ENCODE measurements around the gene KCNJ6. TPM values are rescaled to one million over a fixed set of nuclear protein-coding genes. Genes with fewer than 3 reads are reported as not detected.
A peak's percentile ranks its signal among the peaks of the same experiment; 100 is the strongest.

KCNJ6 gene
- total and polyA plus RNA-seq, 4 donors, result 0.01 TPM; not detected in 3

DNA sequence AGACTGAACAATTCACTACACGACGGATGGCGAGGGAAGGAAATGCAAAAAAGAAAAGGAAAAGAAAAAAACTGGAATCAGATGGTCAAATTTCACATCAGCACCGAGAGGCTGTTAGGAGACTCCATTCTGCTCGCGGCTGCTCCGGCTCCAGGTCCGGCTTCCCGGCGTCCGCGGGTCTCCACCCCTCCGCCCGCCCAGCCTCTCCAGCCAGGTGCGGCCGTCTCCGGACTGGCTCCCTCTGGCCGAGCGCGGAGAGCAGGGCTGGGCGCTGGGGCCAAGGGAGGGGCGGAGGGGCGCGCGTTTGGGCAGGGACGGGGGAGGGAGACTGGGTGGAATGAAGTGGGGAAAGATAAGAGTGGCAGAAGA is 332 bp downstream of the KCNJ6 start:
- H3K27ac ChIP-seq (ENCODE audit: low read depth in 1 of 2, low read length in 2 of 2), result no peak overlapping the region
- WGBS, result 3% methylated on average over 26 of the region's 26 CpGs
- H3K9ac ChIP-seq (ENCODE audit: low read depth in 1 of 2, low read length in 2 of 2), result no peak overlapping the region
- no peaks in the 10 kb centered on the region for H3K9me3 ChIP-seq (ENCODE audit: control insufficient read depth in 4 of 4, low read length in 3 of 4)
- H3K4me1 ChIP-seq (ENCODE audit: control insufficient read depth in 4 of 4, insufficient read depth in 4 of 4, low read length in 3 of 4), result peaks cover 10 to 22% (median 13%) of the 10 kb centered on the region in 4 donors
- no peak for TF ChIP-seq YY1 (IDR thresholded peaks at IDR 0.05)
- TF ChIP-seq, protein P1, sequence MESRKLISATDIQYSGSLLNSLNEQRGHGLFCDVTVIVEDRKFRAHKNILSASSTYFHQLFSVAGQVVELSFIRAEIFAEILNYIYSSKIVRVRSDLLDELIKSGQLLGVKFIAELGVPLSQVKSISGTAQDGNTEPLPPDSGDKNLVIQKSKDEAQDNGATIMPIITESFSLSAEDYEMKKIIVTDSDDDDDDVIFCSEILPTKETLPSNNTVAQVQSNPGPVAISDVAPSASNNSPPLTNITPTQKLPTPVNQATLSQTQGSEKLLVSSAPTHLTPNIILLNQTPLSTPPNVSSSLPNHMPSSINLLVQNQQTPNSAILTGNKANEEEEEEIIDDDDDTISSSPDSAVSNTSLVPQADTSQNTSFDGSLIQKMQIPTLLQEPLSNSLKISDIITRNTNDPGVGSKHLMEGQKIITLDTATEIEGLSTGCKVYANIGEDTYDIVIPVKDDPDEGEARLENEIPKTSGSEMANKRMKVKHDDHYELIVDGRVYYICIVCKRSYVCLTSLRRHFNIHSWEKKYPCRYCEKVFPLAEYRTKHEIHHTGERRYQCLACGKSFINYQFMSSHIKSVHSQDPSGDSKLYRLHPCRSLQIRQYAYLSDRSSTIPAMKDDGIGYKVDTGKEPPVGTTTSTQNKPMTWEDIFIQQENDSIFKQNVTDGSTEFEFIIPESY (IDR thresholded peaks at IDR 0.05), result no peak
- TF ChIP-seq FOXA1 (IDR thresholded peaks at IDR 0.05), result no peak
- TF ChIP-seq HNF4A (conservative IDR thresholded peaks at IDR 0.05), result no peak
- TF ChIP-seq NR2F2 (IDR thresholded peaks at IDR 0.05), result no peak
- TF ChIP-seq, protein P2, sequence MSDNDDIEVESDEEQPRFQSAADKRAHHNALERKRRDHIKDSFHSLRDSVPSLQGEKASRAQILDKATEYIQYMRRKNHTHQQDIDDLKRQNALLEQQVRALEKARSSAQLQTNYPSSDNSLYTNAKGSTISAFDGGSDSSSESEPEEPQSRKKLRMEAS (IDR thresholded peaks at IDR 0.05), result no peak
- no peak for TF ChIP-seq SP1 (IDR thresholded peaks at IDR 0.05)
- TF ChIP-seq, protein P3, sequence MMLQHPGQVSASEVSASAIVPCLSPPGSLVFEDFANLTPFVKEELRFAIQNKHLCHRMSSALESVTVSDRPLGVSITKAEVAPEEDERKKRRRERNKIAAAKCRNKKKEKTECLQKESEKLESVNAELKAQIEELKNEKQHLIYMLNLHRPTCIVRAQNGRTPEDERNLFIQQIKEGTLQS (IDR thresholded peaks at IDR 0.05), result no peak
- no peak for TF ChIP-seq RXRA (IDR thresholded peaks at IDR 0.05)
- no peak for TF ChIP-seq TAF1 (conservative IDR thresholded peaks at IDR 0.05)
- TF ChIP-seq, protein P4, sequence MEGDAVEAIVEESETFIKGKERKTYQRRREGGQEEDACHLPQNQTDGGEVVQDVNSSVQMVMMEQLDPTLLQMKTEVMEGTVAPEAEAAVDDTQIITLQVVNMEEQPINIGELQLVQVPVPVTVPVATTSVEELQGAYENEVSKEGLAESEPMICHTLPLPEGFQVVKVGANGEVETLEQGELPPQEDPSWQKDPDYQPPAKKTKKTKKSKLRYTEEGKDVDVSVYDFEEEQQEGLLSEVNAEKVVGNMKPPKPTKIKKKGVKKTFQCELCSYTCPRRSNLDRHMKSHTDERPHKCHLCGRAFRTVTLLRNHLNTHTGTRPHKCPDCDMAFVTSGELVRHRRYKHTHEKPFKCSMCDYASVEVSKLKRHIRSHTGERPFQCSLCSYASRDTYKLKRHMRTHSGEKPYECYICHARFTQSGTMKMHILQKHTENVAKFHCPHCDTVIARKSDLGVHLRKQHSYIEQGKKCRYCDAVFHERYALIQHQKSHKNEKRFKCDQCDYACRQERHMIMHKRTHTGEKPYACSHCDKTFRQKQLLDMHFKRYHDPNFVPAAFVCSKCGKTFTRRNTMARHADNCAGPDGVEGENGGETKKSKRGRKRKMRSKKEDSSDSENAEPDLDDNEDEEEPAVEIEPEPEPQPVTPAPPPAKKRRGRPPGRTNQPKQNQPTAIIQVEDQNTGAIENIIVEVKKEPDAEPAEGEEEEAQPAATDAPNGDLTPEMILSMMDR (IDR thresholded peaks at IDR 0.05; ENCODE audit: low read depth, low read length, missing input control), result no peak
- no peak for TF ChIP-seq RAD21 (IDR thresholded peaks at IDR 0.05)
- no peak for TF ChIP-seq HNF4G (IDR thresholded peaks at IDR 0.05)
- TF ChIP-seq FOXA2 (IDR thresholded peaks at IDR 0.05), result no peak
- no peak for TF ChIP-seq JUND (IDR thresholded peaks at IDR 0.05)
- no peak for TF ChIP-seq GABPA (IDR thresholded peaks at IDR 0.05 in 1 of 2, conservative IDR thresholded peaks at IDR 0.05 in 1 of 2)
- TF ChIP-seq EGR1 (IDR thresholded peaks at IDR 0.05; ENCODE audit: low read depth in 2 of 2), result no peak
- TF ChIP-seq, protein P5, sequence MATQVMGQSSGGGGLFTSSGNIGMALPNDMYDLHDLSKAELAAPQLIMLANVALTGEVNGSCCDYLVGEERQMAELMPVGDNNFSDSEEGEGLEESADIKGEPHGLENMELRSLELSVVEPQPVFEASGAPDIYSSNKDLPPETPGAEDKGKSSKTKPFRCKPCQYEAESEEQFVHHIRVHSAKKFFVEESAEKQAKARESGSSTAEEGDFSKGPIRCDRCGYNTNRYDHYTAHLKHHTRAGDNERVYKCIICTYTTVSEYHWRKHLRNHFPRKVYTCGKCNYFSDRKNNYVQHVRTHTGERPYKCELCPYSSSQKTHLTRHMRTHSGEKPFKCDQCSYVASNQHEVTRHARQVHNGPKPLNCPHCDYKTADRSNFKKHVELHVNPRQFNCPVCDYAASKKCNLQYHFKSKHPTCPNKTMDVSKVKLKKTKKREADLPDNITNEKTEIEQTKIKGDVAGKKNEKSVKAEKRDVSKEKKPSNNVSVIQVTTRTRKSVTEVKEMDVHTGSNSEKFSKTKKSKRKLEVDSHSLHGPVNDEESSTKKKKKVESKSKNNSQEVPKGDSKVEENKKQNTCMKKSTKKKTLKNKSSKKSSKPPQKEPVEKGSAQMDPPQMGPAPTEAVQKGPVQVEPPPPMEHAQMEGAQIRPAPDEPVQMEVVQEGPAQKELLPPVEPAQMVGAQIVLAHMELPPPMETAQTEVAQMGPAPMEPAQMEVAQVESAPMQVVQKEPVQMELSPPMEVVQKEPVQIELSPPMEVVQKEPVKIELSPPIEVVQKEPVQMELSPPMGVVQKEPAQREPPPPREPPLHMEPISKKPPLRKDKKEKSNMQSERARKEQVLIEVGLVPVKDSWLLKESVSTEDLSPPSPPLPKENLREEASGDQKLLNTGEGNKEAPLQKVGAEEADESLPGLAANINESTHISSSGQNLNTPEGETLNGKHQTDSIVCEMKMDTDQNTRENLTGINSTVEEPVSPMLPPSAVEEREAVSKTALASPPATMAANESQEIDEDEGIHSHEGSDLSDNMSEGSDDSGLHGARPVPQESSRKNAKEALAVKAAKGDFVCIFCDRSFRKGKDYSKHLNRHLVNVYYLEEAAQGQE (IDR thresholded peaks at IDR 0.05), result no peak
- H3K27me3 ChIP-seq (ENCODE audit: control insufficient read depth in 4 of 4, insufficient read depth in 4 of 4, low read length in 3 of 4), result peaks cover 0 to 8% (median 6%) of the 10 kb centered on the region in 4 donors
- H3K4me3 ChIP-seq (ENCODE audit: low read depth in 1 of 3, low read length in 3 of 3), result peak overlapping the region in 1 of 3 donors; percentile 50
- H3K36me3 ChIP-seq (ENCODE audit: control insufficient read depth in 4 of 4, insufficient read depth in 3 of 4, low read depth in 1 of 4, low read length in 3 of 4), result no peaks in the 10 kb centered on the region
- DNase-seq (ENCODE audit: low spot score), result no peak

Measured in liver (tissue), 9 donors.